HL-60/S4 (cell line): Measurements from ENCODE around the gene KLK14.

Experiments used
- in situ Hi-C: fragments of 300-500 bp; cut with MboI; formaldehyde crosslinking; loops from 2 replicates; pipeline ENCODE4 v1.14.3; 2022; ENCODE audit warnings: low sequenced_read_pairs

Gene KLK14

DNA sequence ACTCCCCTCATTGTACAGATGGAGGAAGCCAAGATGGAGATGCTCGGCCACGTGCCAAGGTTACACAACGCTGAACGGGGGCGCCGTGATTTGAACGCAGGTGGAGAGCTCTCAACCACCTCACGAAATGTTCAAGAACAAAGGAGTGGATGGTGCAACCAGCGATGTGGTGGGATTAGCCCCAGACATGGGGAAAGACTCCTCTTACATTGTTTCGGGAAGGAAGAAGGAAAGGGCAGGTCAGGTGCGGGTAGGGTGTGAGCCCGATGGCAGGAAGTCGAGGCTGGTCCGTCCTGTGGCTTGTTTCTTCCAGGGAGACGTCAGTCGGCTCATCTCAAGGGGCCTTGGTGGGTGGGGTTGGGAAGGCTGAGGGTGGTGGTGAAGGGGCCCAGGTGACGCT lies 7.1 kb upstream of the KLK14 start:
- in situ Hi-C loops: no loop called here

DNA sequence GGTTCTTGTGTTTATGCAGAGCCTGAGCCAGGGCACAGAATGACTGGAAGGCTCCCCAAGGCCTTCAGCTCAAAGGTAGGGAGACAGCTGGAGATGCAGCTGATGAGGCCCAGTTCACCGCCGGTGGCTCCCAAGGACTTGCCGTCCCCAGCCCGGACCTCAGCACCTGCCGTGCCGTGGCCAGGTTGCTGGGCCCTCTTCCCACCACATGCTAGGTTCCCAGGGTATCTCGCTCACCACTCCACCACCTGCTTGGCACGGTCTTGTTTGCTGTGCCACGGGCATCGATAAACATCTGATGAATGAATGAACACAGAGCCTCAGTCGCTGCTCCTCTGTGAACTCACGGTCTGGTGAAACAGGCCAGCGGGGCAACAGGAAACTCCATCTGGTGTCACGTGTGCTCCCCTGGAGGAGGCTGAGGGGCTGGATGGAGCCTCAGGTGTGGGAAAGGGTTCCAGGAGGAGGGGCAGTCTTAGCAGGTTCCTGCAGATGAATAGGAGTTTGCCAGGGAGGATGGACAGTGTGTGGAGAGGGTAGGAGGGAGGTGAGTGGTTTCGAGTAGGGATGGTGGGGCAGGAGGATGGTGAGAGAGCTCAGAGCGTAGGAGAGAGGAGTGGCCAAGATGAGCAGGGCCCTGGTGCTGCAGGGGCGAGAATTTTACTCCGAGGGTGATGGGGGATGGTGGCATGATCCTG lies 3.6 kb upstream of the KLK14 start:
- in situ Hi-C loops: no loop called here

DNA sequence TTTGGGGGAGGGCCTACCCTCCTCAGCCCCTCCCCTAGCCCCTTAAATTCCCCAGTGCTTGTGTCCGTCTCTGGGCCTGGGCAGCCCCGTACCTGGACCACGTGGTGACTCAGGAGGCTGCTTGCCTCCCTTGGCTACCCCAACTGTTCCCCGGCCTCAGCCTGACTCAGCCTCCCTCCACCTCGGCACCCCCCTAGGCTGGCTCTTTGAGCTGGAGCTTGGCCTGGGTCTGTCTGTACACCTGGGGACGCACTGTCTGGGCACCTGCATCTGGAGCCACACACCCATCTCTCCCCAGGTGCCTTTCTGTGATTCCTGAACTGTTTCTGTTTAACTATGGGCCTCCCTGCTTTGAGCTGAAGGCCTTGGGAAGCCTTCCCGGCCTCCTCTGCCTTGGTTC lies 1.8 kb upstream of the KLK14 start:
- in situ Hi-C loops: no loop called here

DNA sequence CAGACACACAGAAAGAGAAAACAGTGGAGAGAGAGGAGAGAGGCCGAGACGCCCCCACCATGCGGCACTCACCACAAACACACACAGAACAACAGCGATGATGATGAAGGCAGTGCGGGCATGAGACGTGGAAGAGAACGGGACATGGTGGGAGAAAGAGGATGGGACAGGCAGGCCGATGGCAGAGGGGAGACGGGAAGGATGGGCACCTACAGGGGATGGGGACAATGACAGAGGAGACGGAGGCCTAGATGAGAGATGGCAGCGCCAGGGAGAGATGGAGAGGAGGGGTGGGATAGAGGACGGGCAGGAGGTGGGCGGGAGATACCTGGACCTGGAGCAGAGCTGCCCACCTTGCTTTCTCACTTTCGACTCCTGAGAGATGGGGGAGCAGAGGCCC lies 1.1 kb upstream of the KLK14 start:
- in situ Hi-C loops: no loop called here

DNA sequence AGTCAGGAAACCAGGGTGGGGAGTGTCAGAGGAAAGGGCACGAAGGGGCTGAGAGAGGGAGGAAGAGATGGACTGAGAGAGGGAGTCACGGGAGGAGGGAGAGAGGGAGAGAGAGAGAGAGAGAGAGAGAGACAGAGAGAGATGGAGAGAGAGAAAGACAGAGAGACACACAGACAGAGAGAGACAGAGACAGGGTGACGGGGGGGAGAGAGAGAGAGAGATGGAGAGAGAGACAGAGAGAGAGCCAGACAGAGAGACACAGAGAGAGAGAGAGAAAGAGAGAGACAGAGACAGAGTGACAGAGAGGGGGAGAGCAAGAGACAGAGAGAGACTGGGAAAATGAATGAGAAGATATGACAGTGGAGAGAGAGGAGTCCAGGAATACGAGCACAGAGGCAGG lies 494 bp upstream of the KLK14 start:
- in situ Hi-C loops: no loop called here

DNA sequence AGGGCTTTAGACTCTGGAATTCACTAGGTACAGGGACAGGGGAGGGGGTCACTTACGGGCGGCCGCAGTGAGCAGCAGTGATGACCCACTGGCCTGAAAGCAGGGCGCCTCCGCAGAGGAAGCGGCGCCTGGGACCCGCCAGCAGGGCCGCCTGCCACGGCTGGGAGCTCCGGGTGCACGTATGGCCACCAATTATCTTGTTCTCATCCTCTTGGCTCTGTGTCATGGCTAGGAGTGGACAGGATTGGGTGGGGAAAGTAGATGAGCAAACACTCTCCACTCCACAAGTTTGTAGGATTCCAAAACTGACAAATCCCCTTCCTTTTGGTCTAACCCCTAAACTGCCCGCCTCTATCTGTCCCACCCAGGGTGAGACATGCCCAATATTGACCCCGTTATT lies 1.2 kb downstream of the KLK14 start:
- in situ Hi-C loops: no loop called here

DNA sequence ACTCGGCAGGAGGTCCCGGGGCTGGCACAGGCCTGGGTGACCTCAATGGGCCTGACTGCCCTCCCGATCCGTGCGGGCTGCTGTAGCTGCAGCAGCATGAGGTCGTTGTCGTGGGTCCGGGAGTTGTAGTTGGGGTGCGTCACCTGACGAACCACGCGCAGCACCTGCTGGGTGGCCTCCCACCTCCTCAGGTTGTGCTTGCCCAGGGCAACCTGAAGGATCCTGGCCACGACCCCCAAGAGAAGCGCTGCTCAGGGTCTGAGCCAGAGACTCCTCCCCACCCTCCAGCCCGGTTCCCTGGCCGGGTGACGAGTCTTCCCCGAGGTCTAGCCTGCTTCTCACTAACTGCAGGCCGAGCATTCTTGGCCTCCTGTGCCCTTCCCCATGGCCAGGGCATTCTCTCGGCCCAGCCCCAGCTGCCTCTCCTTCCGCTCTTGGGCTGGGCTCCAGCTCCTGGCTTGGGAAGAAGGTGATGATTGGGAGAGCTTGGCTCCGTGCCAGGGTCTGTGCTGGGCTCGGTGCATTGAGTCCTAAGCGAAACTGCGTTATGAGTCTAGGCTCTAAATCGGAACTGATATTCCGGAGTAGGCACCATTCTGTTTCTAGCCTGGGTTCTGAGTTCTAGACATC lies 3.1 kb downstream of the KLK14 start:
- in situ Hi-C loops: no loop called here

DNA sequence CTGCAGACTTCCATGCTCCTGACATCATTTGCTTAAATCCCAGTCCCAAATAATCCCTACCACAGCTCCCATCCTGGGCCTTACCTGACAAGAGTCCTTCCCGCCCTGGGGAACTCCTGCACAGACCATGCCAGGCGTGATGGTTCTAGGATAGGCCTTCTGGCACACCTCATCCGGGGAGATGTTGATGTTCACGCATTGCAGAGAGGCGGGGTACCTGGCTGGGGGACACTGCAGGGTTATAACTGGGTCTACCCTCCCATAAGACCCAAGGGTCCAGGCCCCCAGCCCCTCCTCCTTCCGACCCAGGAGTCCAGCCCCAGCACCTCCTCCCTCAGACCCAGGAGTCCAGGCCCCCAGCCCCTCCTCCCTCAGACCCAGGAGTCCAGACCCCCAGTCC lies 4.0 kb downstream of the KLK14 start:
- in situ Hi-C loops: no loop called here

DNA sequence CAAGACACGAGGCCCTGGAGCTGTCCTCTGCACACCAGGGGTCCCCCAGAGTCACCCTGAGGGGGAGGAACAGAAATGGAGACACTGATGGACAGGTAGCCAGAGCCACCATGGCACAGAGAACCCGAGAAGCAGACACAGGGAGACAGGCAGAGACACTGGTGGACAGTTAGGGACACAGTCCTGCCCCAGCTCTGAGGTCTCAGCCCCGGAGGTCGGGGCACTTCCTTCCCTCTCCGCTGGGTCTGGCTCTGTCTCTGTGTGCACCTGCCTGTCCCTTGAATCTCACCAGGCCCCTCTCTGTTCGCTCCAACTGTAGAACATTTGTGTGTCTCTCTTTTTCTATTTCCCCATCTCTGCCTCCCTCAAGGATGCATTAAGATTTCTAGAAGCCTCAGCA lies 4.6 kb downstream of the KLK14 start:
- in situ Hi-C loops: no loop called here

DNA sequence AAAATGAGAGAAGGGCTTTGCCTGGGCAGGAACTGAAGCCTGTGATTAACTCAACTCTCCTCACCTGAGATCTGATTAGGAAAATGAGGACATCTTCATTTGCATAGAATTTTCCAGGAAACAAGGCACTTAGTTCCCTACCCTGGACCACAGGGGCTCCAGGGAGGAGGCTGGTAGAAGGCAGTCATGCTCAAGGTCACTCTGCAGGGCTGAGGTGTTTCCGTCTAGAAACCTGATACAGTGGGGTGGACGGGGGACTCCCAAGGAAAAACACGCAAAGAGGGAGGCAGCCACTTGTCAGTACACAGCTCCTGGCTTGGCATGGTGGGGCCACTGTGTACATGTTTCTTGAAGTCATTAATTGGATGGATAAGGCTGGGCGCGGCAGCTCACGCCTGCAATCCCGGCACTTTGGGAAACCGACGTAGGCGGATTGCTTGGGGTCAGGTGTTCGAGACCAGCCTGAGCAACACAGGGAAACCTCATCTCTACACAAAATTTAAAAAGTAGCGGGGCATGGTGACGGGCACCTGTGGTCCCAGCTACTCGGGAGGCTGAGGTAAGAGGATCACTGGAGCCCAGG lies 6.0 kb downstream of the KLK14 start:
- in situ Hi-C loops: no loop called here

DNA sequence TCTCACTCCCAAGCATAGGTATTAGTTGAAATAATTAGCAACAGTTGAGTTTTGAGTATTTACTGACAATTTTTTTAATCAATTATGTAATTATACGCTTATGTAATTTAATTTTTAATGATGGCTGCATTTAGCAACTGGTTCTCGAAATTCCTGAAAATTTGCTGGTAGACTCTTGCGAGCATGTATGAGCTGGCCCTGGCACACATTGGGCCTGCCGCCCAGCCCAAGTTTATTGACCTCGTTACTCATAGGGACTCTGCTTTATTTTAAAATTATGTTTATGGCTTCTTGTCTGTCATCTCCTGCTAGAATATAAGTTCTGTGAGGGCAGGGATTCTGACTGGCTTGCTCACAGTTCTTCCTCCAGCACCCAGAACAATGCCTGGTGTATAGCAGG lies 6.7 kb downstream of the KLK14 start:
- in situ Hi-C loops: no loop called here

DNA sequence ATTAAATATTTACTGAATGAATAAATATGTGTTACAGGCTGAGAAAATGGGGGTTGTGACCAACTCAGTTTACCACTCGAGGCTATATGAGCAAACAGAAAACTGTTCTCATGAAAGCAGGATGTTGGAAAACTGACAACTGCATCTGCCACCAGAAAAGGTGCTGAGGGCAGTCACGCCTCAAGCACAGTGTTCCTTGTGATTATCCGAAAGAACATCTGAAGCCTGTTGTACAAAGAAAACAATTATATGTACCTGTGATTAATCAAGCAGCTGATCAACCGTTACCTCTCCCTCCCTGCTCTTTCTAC lies 11.6 kb downstream of the KLK14 start:
- in situ Hi-C loops: no loop called here

DNA sequence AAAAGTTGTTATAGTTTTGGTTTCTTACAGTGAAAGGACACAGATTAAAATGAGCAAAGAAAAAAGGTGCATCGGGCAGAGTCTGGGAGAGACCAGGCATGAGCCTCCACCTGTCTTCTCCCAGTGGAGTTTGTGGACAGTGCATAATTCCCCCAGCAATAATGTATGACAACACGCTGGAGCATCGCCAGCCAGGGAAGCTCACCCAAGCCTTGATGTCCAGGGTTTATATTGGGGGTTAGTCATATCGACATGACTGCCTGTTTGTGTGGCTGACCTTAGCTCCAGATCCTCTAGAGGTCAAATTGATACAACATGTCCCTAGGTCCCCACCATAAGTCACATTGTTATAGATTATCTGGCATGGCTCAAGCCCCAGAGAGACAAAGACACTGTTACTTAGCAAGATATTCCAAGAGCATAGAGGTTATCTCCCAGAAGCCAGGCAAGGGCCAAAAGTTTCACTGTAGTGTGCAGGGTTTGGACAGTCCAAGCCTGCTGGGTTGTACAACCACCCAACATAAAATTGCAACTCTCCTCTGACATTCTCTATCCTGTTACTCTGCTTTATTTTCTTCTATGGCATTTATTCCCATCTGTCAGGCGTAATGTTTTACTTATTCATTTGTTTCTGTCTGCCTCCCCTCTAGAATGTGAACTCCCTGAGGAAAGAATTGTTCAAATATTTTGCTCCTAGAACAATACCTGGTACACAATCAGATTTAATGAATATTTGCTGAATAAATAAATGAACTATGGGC lies 12.2 kb downstream of the KLK14 start:
- in situ Hi-C loops: no loop called here

DNA sequence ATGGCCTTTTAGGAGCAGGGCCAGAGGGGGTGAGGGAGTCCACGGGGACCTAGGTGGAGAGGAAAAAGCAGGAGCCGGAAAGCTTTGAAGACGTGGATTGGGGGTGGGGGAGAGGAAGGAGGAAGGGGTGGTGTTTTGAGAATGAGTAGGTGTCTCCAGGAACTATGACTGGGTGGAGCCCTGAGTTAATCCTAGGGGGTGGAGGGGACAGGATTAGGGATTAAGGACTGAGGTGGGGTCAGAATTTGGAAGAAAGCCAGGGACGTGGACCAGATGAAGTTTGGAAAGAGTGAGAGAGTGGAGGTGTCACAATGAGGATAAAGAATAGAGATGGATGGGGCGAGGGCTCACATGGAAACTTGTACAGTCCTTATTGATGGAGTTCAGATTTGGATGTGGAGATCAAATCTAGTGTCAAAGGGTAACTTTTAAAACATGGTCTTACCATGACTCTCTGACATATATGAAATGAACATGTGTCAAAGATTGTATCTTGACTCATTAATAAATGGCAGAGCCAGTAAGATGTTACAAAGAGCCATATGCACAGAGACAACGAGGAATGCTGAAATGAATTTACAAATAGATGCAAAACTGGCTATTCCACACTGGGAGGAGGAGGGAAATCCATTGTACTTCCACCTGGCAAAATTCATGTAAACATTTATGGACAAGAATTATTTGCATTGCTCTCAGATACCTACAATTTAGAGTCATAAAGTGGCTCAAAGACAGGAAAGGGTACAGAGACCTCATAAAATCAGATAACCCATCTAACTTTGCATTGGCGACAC lies 16.1 kb downstream of the KLK14 start:
- in situ Hi-C loops: no loop called here

DNA sequence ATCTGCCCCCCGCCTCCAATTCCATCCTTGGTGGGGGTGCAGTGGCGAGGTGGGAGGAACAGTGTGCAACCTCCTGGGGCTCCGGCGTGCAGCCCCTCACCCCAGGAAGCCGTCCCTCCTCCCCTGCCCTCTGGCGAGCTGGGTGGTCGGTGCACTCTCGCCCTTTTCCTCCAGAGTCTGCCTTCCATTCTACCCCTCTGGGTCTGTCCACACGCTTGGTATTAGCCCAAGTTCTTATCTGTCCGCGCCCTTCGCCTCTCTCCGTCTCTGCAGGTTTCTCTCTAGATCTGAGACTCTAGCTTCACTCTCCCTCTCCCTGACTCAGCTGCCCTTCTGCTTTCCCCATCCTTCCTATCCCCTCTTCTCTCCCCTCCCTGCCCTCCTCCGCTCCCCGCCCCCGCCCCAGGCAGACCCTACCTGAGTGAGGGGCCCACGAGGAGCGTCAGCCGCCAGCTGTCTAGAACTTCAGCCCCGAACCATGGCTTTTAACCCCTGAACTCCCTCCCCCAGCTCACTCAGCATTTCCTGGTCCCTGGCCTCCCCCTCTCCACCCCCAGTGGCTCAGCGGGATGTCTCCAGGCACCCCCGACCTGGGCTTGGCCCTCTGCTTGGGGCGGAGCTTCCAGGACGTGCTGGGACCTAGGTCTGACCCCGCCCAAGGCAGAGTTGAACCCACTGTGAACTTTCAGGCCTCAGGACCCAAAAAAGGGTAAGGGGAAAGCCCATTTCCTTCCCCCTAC lies 17.3 kb downstream of the KLK14 start:
- in situ Hi-C loops: no loop called here

DNA sequence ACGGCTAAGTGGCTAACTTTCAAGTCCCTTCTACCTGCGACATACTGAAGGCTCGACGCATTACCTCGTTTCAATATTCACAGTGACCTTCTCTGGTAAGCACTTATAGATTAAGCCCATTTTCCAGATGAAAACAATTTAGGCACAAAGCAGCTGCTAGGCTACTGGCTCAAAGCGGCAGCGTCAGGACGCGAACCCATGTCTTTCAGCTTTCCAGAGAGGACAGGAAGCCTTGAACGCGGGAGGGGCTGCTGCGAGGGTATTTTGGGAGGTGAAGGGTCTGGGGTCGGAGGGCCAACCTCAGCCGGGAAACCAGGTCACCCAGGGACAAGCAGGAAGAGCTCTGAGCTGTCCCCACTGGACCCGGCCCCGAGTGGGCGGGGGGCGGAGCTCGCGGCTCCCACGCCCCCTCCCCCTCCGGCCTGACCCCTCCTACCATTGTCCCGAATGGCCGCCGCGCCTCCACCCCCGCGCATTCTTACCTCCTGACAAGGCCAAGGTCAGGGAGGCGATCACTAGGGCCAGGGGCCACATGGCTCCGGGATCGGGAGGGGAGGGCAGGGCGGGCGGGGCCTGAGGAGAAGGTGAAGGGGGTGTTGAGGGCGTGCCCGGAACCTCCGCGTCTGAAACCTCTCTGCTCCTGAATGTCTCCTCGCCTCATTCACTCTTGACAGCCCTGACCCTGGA lies 18.0 kb downstream of the KLK14 start, which contains the start of gene KLK13:
Gene KLK13, minus strand, starts transcription at position 559 of the 687 bp plus-strand sequence. Its CDS starts 25 bp downstream, at position 534.
- in situ Hi-C loops: no loop called here

DNA sequence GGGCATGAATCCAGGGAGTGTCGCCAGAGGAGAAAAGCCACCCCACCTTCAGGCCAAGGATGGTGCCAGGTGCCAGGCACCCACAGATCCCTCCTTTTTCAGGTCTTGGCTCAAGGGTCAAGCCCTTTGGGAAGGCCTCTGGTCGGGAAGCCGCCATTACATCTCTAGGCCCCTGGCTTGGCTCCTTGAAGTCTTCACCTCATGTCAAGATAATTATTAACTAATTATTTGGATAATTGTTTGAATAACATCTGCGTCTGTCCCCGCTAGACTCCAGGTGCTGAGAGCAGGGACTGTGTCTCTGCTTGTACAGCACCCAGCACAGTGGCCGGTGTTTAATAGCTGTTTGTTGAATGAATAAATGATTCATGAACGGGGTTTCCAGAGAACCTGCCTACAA lies 19.0 kb downstream of the KLK14 start:
- in situ Hi-C loops: no loop called here

DNA sequence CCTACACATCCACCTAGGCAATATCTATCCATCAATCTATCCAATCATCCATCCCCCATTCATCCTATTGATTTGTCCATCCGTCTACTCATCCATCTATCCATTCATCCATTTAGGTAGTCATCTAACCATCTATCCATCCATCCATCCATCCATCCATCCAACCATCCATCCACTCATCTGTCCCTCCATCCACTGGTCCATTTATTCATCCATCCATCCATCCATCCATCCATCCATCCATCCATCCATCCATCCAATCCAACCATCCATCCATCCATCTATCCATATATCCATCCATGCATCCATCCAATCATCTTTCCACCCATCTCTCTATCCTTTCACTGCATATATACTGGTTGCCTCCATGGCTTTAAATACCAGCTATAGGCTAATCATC lies 21.7 kb downstream of the KLK14 start:
- in situ Hi-C loops: no loop called here

DNA sequence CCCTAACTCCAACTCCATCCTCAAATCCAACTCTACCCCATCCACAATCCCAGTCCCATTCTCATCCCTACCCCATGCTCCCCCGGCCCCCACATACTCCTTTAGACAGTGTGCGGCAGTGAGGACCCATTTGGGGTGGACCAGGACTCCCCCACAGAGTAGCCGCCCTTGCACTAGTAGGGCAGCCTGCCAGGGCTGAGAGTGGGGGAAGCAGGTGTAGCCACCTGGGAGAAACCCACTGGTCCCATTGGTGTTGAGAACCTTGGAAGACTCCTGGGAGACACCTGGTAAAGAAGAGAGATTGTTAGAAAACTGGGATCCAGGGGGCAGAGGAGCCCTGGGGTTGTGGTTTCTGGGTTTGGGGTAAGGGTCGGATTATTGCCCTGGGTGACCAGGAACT lies 22.4 kb downstream of the KLK14 start:
- in situ Hi-C loops: no loop called here

DNA sequence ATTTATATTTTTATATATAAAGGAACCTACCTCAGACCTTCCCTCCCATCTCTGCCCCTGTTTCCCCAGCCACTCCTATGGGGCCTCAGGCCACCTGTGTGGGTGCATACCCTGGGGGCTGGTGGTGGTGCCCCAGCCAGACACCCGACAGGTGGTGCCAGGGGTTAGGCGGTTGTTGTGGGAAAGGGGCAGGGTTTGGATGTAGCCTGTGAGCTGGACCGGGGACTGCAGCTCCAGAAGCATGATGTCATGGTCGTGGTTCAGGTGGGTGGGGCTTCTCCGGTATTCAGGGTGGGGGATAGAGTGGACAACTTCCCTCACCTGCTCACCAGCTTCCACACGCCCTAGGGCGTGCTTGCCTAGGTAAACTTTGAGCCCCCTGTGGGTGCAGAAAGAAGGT lies 23.0 kb downstream of the KLK14 start:
- in situ Hi-C loops: no loop called here
